ENCODE results near the gene SERPINB8. TPM values are rescaled to one million over a fixed set of nuclear protein-coding genes. Genes with fewer than 3 reads are reported as not detected.

Gene SERPINB8
- total RNA-seq, 1 experiment from 2014 or later: 3.9 TPM

DNA sequence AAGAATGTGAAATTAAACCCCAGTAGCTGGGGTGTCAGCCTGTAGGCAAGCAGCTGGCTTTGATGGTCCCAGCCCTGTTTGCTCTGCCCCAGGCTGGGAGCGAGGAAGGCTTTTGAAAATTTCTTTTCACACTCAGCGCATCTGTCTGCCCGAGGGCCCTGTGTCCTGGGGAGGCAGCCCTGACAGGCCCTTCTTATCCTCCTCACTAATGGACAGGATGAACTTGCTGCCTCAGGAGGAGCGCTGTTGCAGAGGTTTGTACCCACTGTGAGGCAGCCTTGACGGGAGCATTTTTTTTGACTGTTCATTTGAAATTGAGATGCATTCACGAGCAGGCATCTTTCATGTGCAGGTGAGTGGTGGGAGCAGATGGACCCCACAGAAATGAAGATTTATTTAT lies 62.4 kb downstream of the SERPINB8 start:
- Histone ChIP-seq H3K4me3 (no peak overlapping the region), H3K36me3 (no peaks in the 10 kb centered on the region), H3K27me3 (no peaks in the 10 kb centered on the region), H3K9me3 (no peaks in the 10 kb centered on the region)
- no peak for DNase-seq

DNA sequence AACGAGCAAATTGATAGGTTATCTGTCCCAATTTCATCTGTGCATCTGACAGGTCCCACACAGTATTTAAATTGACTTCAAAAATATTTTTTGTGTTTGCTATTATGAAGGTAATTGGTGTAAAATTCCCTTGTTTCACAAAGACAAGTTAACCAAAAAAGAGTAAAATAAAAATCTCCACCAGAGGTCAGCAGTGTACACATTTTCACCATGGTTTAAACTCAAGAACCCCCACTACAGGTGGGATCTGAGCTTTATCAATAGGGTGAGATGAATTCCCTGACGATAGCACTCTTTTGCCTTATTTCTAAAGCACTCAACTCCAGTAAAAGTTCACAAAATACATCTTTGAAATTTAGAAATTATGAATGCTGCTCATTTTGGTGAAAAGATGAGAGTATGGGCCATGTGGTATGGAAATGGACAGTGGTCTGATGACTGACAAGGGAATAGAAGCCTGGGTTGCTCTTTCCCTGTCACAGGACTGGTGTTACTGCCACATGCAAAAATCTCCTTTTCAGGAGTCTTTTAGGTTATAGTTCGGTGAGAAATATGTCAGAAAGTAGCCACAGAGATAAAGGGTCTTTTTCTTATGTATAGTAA lies 68.0 kb downstream of the SERPINB8 start:
- Histone ChIP-seq H3K27me3 (no peaks in the 10 kb centered on the region), H3K36me3 (no peaks in the 10 kb centered on the region), H3K4me3 (no peak overlapping the region), H3K9me3 (no peaks in the 10 kb centered on the region)
- DNase-seq: no peak

Other genes with a start within 250 kb of the SERPINB8 start
- 0.99 and 4.7 TPM in 2 replicates for gene SERPINB7, start 194.7 kb upstream of the SERPINB8 start, total RNA-seq (2014; rRNA removed; shearing (Covaris generic); ENCODE audit: low replicate concordance)
- gene SERPINB2, start 82.4 kb upstream of the SERPINB8 start, total RNA-seq (2014; rRNA removed; shearing (Covaris generic); ENCODE audit: low replicate concordance): not detected in 2 replicates
- not detected in 2 replicates for gene SERPINB10, start 62.1 kb upstream of the SERPINB8 start, total RNA-seq (2014; rRNA removed; shearing (Covaris generic); ENCODE audit: low replicate concordance)
- not detected in 2 replicates for gene HMSD, start 20.8 kb upstream of the SERPINB8 start, total RNA-seq (2014; rRNA removed; shearing (Covaris generic); ENCODE audit: low replicate concordance)
- gene LINC00305, start 179.0 kb downstream of the SERPINB8 start, total RNA-seq (2014; rRNA removed; shearing (Covaris generic); ENCODE audit: low replicate concordance): not detected in 2 replicates

All from MG63 (cell line).